Hepatocyte (in vitro differentiated cells): ENCODE results near the gene PARD3B. TPM values are rescaled to one million over a fixed set of nuclear protein-coding genes. Genes with fewer than 3 reads are reported as not detected.

Experiments used
- DNase-seq: peaks from one replicate; pipeline ENCODE4 v3.0.0-alpha.2; 2016; ENCODE audit warnings: low spot score
- H2AFZ ChIP-seq: fragments of 200-600 bp; sonication (generic); 2 replicates; pipeline ENCODE4 v1.6.0; 2016; ENCODE audit warnings: antibody characterized with exemption, mild to moderate bottlenecking
- H3K27ac ChIP-seq: fragments of 200-600 bp; sonication (generic); 2 replicates; pipeline ENCODE4 v1.5.1; 2016; ENCODE audit warnings: mild to moderate bottlenecking
- H3K27me3 ChIP-seq: fragments of 200-600 bp; sonication (generic); 2 replicates; pipeline ENCODE4 v1.6.1; 2016
- H3K36me3 ChIP-seq: fragments of 200-600 bp; sonication (generic); replicated peaks from 2 replicates; pipeline ENCODE4 v1.5.1; 2016; ENCODE audit warnings: low read depth; ENCODE audit not compliant: insufficient read depth
- H3K4me1 ChIP-seq: fragments of 200-600 bp; sonication (generic); 2 replicates; pipeline ENCODE4 v1.5.1; 2016; ENCODE audit warnings: mild to moderate bottlenecking, moderate library complexity; ENCODE audit not compliant: insufficient read depth
- H3K4me2 ChIP-seq: fragments of 200-600 bp; sonication (generic); 2 replicates; pipeline ENCODE4 v1.6.0; 2016
- H3K4me3 ChIP-seq: fragments of 200-600 bp; sonication (generic); 2 replicates; pipeline ENCODE4 v1.5.1; 2016; ENCODE audit warnings: mild to moderate bottlenecking
- H3K79me2 ChIP-seq: fragments of 200-600 bp; sonication (generic); 2 replicates; pipeline ENCODE4 v1.6.0; 2017; ENCODE audit warnings: mild to moderate bottlenecking
- H3K9me2 ChIP-seq: fragments of 200-600 bp; sonication (generic); replicated peaks from 2 replicates; pipeline ENCODE4 v1.6.0; 2017; ENCODE audit warnings: mild to moderate bottlenecking; ENCODE audit not compliant: insufficient read depth
- H3K9me3 ChIP-seq: fragments of 200-600 bp; sonication (generic); 2 replicates; pipeline ENCODE4 v1.5.1; 2016; ENCODE audit warnings: low read depth, mild to moderate bottlenecking
- H4K20me1 ChIP-seq: fragments of 200-600 bp; sonication (generic); 2 replicates; pipeline ENCODE4 v1.6.0; 2016; ENCODE audit warnings: mild to moderate bottlenecking; ENCODE audit not compliant: insufficient read depth, poor library complexity, severe bottlenecking
- EZH2 ChIP-seq: fragments of 200-600 bp; sonication (generic); IDR thresholded peaks from 2 replicates; pipeline ENCODE4 v1.6.1; 2016; ENCODE audit warnings: antibody characterized with exemption, mild to moderate bottlenecking, borderline replicate concordance
- EZH2phosphoT487 ChIP-seq: fragments of 200-600 bp; sonication (generic); IDR thresholded peaks from one replicate; pipeline ENCODE4 v1.6.1; 2018; ENCODE audit warnings: antibody characterized with exemption, mild to moderate bottlenecking, low read depth, moderate library complexity; ENCODE audit not compliant: unreplicated experiment, severe bottlenecking
- WGBS: methylation state at CpG from one replicate; pipeline ENCODE4 v1.1.6; 2016; ENCODE audit warnings: low lambda C conversion rate; ENCODE audit errors: missing lambda C conversion rate; 5-methylcytosine and 5-hydroxymethylcytosine counted together
- polyA plus RNA-seq: library from polyadenylated mRNA; unstranded; fragments of >200 nt; fragmentation: Nextera tagmentation; extraction: Ambion mirVana; gene quantifications from 2 replicates; pipeline ENCODE4 v1.2.1, GENCODE V29; 2016
- total RNA-seq: library from RNA; depleted of rRNA; stranded (reverse); fragments of >200 nt; gene quantifications from 2 replicates; pipeline ENCODE4 v1.2.3, GENCODE V29; 2014
- TF ChIP-seq, protein P1 (sequence below): fragments of 200-600 bp; sonication (generic); IDR thresholded peaks from 2 replicates; pipeline ENCODE4 v1.5.1; 2016; ENCODE audit warnings: antibody characterized with exemption, mild to moderate bottlenecking; ENCODE audit not compliant: poor library complexity

Gene PARD3B
- total and polyA plus RNA-seq, 2 experiments from 2014 or later: 11.5 to 21.7 TPM

DNA sequence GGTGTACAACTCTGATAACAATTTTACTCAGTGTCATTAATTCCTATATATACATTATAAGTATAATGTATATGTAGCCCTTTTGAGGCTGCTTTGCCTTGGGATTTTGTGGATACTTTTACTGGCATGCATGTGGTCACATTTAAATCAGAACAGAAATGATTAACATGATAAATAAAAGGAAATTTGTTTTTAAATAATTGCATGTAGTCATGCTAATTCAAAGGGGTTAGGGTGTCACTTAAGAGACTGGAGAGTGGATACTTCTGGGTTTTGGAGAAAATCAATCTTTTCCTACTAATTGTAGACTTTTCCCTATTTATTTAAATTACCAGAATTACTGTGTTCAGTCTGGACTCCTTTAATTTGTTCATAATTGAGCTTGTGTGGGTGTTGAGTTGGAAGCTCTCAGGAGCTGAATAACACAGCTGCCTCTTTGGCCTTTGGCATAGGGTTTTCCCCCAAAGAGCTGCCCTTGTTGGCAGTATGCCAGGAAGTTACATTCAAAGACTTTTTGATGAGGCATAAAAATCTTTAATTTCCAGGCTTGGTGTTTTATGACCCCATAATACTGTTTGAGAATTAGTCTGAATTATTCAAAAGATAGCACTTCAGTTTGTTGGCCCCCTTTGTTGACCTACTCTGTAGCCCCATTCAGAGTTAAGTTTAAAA, 652.3 kb downstream of the PARD3B start:
- Histone ChIP-seq H3K9me2 (no peaks in the 10 kb centered on the region), H3K27ac (no peak overlapping the region), H3K4me1 (no peaks in the 10 kb centered on the region), H3K9me3 (no peaks in the 10 kb centered on the region), H3K4me2 (no peak overlapping the region), H2AFZ (no peak overlapping the region), H3K79me2 (no peaks in the 10 kb centered on the region), H3K36me3 (no peaks in the 10 kb centered on the region), H4K20me1 (no peaks in the 10 kb centered on the region), H3K4me3 (no peak overlapping the region), H3K27me3 (no peaks in the 10 kb centered on the region)
- TF ChIP-seq EZH2 (no peak), EZH2phosphoT487 (no peak)
- TF ChIP-seq, protein P1, sequence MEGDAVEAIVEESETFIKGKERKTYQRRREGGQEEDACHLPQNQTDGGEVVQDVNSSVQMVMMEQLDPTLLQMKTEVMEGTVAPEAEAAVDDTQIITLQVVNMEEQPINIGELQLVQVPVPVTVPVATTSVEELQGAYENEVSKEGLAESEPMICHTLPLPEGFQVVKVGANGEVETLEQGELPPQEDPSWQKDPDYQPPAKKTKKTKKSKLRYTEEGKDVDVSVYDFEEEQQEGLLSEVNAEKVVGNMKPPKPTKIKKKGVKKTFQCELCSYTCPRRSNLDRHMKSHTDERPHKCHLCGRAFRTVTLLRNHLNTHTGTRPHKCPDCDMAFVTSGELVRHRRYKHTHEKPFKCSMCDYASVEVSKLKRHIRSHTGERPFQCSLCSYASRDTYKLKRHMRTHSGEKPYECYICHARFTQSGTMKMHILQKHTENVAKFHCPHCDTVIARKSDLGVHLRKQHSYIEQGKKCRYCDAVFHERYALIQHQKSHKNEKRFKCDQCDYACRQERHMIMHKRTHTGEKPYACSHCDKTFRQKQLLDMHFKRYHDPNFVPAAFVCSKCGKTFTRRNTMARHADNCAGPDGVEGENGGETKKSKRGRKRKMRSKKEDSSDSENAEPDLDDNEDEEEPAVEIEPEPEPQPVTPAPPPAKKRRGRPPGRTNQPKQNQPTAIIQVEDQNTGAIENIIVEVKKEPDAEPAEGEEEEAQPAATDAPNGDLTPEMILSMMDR: no peak
- DNase-seq: no peak

DNA sequence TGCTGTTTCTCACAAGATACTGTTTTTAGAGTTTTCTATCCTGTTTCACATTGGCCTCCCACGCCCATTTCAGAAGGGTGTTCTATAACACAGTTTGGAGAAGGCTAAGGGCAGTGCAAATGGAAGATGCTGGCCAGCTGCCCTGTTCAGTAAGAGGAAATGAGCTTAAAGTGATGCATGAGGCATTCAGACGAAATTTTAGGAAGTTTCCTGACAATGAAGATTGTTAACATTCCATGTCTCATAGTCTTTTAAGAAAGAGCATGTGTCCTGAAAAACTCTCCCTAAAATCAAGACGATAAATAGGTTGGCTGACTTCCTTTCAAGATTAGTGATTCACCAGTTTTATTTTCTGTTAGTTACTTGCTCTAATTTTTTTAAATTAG, 652.9 kb downstream of the PARD3B start:
- Histone ChIP-seq H3K27me3 (no peaks in the 10 kb centered on the region), H3K27ac (no peak overlapping the region), H2AFZ (no peak overlapping the region), H3K9me3 (no peaks in the 10 kb centered on the region), H3K79me2 (no peaks in the 10 kb centered on the region), H3K9me2 (no peaks in the 10 kb centered on the region), H3K4me3 (no peak overlapping the region), H3K4me1 (no peaks in the 10 kb centered on the region), H3K4me2 (no peak overlapping the region), H3K36me3 (no peaks in the 10 kb centered on the region), H4K20me1 (no peaks in the 10 kb centered on the region)
- 73% methylated on average over 3 of the region's 3 CpGs for WGBS
- TF ChIP-seq, protein P1: no peak
- TF ChIP-seq EZH2phosphoT487: no peak
- TF ChIP-seq EZH2: no peak
- no peak for DNase-seq

DNA sequence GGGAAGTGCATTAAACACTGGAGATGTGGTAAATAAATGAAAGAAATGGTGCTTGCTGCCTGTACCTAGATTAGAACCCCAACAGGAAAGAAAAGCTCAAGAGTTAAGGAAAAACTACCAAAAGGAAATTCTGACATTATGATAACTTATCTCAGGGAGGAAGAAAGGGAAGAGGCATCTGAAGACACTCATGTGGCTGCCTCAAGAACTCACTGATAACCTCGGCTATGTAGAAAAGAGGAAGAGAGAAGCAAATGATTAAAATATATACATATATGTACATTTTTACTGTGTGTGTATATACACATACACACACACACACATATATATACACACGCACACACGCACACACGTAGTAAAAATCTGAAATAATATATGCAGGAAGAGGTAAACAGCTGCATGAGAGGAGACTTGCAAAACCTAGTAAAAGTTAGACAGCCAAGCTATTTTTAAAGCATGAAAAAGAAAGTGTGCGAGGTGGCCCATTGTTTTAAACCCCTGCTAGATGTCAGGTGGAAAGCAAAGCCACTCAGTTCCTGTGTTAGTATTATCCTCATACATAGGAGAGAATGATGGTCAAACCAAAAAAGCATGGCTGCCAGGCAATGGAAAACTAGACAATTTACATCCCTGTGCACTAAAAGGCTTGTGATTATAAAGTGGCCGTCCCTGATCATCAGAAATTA, 654.0 kb downstream of the PARD3B start:
- Histone ChIP-seq H4K20me1 (no peaks in the 10 kb centered on the region), H3K27ac (no peak overlapping the region), H2AFZ (no peak overlapping the region), H3K9me2 (no peaks in the 10 kb centered on the region), H3K4me1 (no peaks in the 10 kb centered on the region), H3K4me2 (no peak overlapping the region), H3K9me3 (no peaks in the 10 kb centered on the region), H3K27me3 (no peaks in the 10 kb centered on the region), H3K36me3 (no peaks in the 10 kb centered on the region), H3K79me2 (no peaks in the 10 kb centered on the region), H3K4me3 (no peak overlapping the region)
- no peak for DNase-seq
- TF ChIP-seq EZH2phosphoT487 (no peak), EZH2 (no peak)
- TF ChIP-seq, protein P1: no peak
- 93% methylated on average over 6 of the region's 6 CpGs for WGBS
